ENCODE measurements around the gene CHMP6. TPM values are rescaled to one million over a fixed set of nuclear protein-coding genes. Genes with fewer than 3 reads are reported as not detected.

Gene CHMP6
- polyA plus RNA-seq, 1 donor from 2014 or later = 35.1 TPM

DNA sequence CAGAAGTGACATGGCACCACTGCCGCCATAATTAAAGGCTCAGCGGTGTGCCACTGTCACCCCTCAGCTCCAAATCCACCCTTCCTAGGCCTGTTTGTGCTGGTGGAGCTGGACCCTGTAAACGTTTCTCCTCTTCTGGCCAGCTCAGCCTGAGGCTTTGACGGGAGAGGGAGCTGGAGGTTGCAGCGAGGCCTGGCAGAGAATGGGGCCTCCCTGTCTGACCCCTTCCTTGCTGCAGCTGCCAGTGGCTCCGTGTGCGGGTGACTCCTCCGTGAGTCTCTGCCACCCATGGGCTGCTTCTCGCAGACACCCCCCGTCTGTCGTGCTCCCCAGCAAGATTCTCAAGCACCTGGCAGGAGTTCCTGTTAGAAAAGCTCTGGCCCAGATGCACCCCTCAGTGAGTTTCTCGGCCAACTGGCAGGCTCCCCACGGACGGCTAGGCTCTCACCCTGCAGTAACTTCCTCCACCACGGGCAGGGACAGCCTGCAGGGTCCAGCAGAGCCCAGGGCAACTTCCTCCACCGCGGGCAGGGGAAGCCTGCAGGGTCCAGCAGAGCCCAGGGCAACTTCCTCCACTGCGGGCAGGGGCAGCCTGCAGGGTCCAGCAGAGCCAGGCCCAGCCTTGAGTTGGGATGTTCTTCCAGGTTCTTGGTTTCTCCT is 4.7 kb upstream of the CHMP6 start:
- Histone ChIP-seq H4K20me1 (ENCODE audit: insufficient read depth) (no peaks in the 10 kb centered on the region), H3K4me3 (ENCODE audit: low read length) (no peak overlapping the region), H3K9me2 (ENCODE audit: insufficient read depth, low read length) (no peaks in the 10 kb centered on the region), H3K9ac (ENCODE audit: low read length) (no peak overlapping the region), H3K79me2 (replicated peaks; ENCODE audit: insufficient read depth, low read length) (no peaks in the 10 kb centered on the region), H2AFZ (ENCODE audit: low read depth, low read length) (no peak overlapping the region), H3K27ac (ENCODE audit: low read length) (no peak overlapping the region), H3K4me2 (ENCODE audit: low read length) (no peak overlapping the region), H3K27me3 (ENCODE audit: insufficient read depth, low read depth, low read length) (no peaks in the 10 kb centered on the region), H3K36me3 (ENCODE audit: insufficient read depth, low read length) (no peaks in the 10 kb centered on the region), H3K9me3 (ENCODE audit: low read length) (no peaks in the 10 kb centered on the region), H3F3A (ENCODE audit: insufficient read depth, low read length, poor library complexity, severe bottlenecking) (no peaks in the 10 kb centered on the region)
- TF ChIP-seq SMC3 (conservative IDR thresholded peaks at IDR 0.05; ENCODE audit: poor library complexity) (no peak), EZH2 (IDR thresholded peaks at IDR 0.05; ENCODE audit: borderline replicate concordance, insufficient read depth, low read length, poor library complexity, severe bottlenecking) (no peak), RAD21 (conservative IDR thresholded peaks at IDR 0.05) (no peak), MXI1 (conservative IDR thresholded peaks at IDR 0.05; ENCODE audit: poor library complexity, severe bottlenecking) (no peak), REST (IDR thresholded peaks at IDR 0.05; ENCODE audit: borderline replicate concordance) (no peak), EP300 (conservative IDR thresholded peaks at IDR 0.05; ENCODE audit: poor library complexity, severe bottlenecking) (no peak), CTCF (IDR thresholded peaks at IDR 0.05; ENCODE audit: poor library complexity, severe bottlenecking) (no peak), TAF1 (IDR thresholded peaks at IDR 0.05; ENCODE audit: low read depth) (no peak), POLR2AphosphoS5 (IDR thresholded peaks at IDR 0.05) (no peak)

- H4K20me1 ChIP-seq (ENCODE audit: insufficient read depth) = no peaks in the 10 kb centered on the region
- no peak overlapping the region for H2AFZ ChIP-seq (ENCODE audit: low read depth, low read length)
- no peak for TF ChIP-seq RAD21 (conservative IDR thresholded peaks at IDR 0.05)
- TF ChIP-seq EZH2 (IDR thresholded peaks at IDR 0.05; ENCODE audit: borderline replicate concordance, insufficient read depth, low read length, poor library complexity, severe bottlenecking) = no peak
- no peak for TF ChIP-seq TAF1 (IDR thresholded peaks at IDR 0.05; ENCODE audit: low read depth)
- TF ChIP-seq POLR2AphosphoS5 (IDR thresholded peaks at IDR 0.05) = no peak
- no peak for TF ChIP-seq MXI1 (conservative IDR thresholded peaks at IDR 0.05; ENCODE audit: poor library complexity, severe bottlenecking)
- no peak for TF ChIP-seq REST (IDR thresholded peaks at IDR 0.05; ENCODE audit: borderline replicate concordance)
- no peak for TF ChIP-seq EP300 (conservative IDR thresholded peaks at IDR 0.05; ENCODE audit: poor library complexity, severe bottlenecking)
- TF ChIP-seq CTCF (IDR thresholded peaks at IDR 0.05; ENCODE audit: poor library complexity, severe bottlenecking) = no peak
- no peak for TF ChIP-seq SMC3 (conservative IDR thresholded peaks at IDR 0.05; ENCODE audit: poor library complexity)
- no peak overlapping the region for H3K4me3 ChIP-seq (ENCODE audit: low read length)
- H3K9me3 ChIP-seq (ENCODE audit: low read length) = no peaks in the 10 kb centered on the region
- no peak overlapping the region for H3K9ac ChIP-seq (ENCODE audit: low read length)
- no peaks in the 10 kb centered on the region for H3K36me3 ChIP-seq (ENCODE audit: insufficient read depth, low read length)
- no peaks in the 10 kb centered on the region for H3K27me3 ChIP-seq (ENCODE audit: insufficient read depth, low read depth, low read length)
- no peaks in the 10 kb centered on the region for H3K9me2 ChIP-seq (ENCODE audit: insufficient read depth, low read length)
- H3K27ac ChIP-seq (ENCODE audit: low read length) = no peak overlapping the region
- no peaks in the 10 kb centered on the region for H3F3A ChIP-seq (ENCODE audit: insufficient read depth, low read length, poor library complexity, severe bottlenecking)
- H3K4me2 ChIP-seq (ENCODE audit: low read length) = no peak overlapping the region
- no peaks in the 10 kb centered on the region for H3K79me2 ChIP-seq (replicated peaks; ENCODE audit: insufficient read depth, low read length)
Observed at GRCh38 chr17:80987941-80988461, 3.6 kb upstream of the CHMP6 start.

Data from neural cell (in vitro differentiated cells).